ENCODE results near the gene USP43.

USP43 gene

DNA sequence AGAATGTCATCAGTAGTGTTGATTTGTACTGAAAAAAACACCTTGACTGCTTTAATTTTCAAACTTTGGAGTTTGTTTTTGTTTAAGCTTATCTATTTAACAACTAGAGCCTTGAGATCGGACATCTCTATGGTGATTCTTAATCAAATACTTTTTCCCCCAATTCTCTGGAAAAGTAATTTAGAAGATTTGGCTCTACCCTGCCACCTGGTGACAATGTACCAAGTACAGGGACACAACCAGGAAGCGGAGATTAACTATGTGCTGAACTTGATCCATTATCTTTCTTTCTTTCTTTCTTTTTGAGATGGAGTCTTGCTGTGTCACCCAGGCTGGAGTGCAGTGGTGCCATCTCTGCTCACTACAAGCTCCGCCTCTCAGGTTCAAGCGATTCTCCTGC lies 30.8 kb downstream of the USP43 start:
- Histone ChIP-seq H3K9me3 (ENCODE audit: control insufficient read depth, insufficient read depth, low read length) (no peaks in the 10 kb centered on the region; the same call in 1 of the 2 replicates), H3K27me3 (ENCODE audit: control insufficient read depth, insufficient read depth, low read length) (no peaks in the 10 kb centered on the region; the same call in 1 of the 2 replicates), H3K27ac (ENCODE audit: low read length) (no peak overlapping the region), H3K4me3 (ENCODE audit: low read length) (no peak overlapping the region), H3K4me1 (ENCODE audit: control insufficient read depth, insufficient read depth, low read length) (no peaks in the 10 kb centered on the region), H3K36me3 (ENCODE audit: control insufficient read depth, insufficient read depth, low read length) (no peaks in the 10 kb centered on the region; the same call in 1 of the 2 replicates)
- no peak for DNase-seq (ENCODE audit: low read depth, low spot score)
- WGBS (ENCODE audit: insufficient coverage, insufficient read length) = no CpG with 5 or more reads among the region's 4 CpGs

DNA sequence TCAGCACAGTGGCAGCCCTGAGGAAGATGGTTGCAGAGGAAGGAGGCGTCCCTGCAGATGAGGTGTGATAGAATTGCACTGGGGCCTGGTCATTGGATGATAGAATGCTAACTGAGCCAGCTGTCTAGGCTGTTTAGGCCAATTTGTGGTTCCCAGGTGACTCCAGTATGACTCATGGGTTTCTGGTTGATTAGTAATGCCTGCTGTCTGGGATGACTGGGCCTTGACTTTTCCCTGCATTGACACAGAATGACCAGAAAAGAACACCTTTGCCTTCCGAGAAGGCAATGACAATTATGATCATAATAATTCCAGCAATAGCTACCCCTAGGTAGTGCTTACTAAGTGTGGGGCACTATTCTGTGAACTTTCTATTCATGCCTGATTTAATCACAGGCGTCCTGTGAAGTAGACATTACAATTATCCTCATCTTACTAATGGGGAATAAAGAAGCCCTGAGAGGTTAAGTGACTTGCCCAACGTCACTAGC lies 31.5 kb downstream of the USP43 start:
- Histone ChIP-seq H3K9me3 (ENCODE audit: control insufficient read depth, insufficient read depth, low read length) (no peaks in the 10 kb centered on the region; the same call in 1 of the 2 replicates), H3K27ac (ENCODE audit: low read length) (no peak overlapping the region), H3K27me3 (ENCODE audit: control insufficient read depth, insufficient read depth, low read length) (no peaks in the 10 kb centered on the region; the same call in 1 of the 2 replicates), H3K4me1 (ENCODE audit: control insufficient read depth, insufficient read depth, low read length) (no peaks in the 10 kb centered on the region), H3K36me3 (ENCODE audit: control insufficient read depth, insufficient read depth, low read length) (no peaks in the 10 kb centered on the region; the same call in 1 of the 2 replicates), H3K4me3 (ENCODE audit: low read length) (no peak overlapping the region)
- no CpG with 5 or more reads among the region's 4 CpGs for WGBS (ENCODE audit: insufficient coverage, insufficient read length)
- no peak for DNase-seq (ENCODE audit: low read depth, low spot score)

GRCh38 chr17:9677411-9677810 lies 32.1 kb downstream of the USP43 start:
- no peaks in the 10 kb centered on the region for H3K4me1 ChIP-seq (ENCODE audit: control insufficient read depth, insufficient read depth, low read length)
- no peaks in the 10 kb centered on the region; the same call in 1 of the 2 replicates for H3K36me3 ChIP-seq (ENCODE audit: control insufficient read depth, insufficient read depth, low read length)
- no peaks in the 10 kb centered on the region; the same call in 1 of the 2 replicates for H3K27me3 ChIP-seq (ENCODE audit: control insufficient read depth, insufficient read depth, low read length)
- DNase-seq (ENCODE audit: low read depth, low spot score) = no peak
- H3K27ac ChIP-seq (ENCODE audit: low read length) = no peak overlapping the region
- H3K9me3 ChIP-seq (ENCODE audit: control insufficient read depth, insufficient read depth, low read length) = no peaks in the 10 kb centered on the region; the same call in 1 of the 2 replicates
- no peak overlapping the region for H3K4me3 ChIP-seq (ENCODE audit: low read length)
- no CpG with 5 or more reads among the region's 7 CpGs for whole genome bisulfite sequencing (ENCODE audit: insufficient coverage, insufficient read length)

DNA sequence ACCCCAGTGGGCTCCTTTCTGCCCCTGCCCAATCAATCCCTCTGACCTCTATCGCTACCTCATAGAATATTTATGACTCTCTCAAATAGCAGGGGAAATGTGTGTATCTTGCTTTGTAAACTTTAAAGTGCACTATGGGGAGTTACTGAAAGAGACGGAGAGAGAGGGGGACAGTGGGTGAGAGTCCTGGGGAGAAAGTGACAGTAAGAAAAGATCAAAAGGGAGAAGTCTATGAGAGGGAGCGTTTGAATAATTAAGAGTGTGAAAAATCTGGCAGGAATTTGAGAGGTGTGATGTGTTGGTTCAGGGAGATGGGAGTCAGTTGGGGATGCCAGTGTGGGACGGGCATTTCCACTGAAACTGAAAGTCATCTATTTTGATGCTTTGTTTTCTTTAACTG lies 32.6 kb downstream of the USP43 start:
- Histone ChIP-seq H3K27ac (ENCODE audit: low read length) (no peak overlapping the region), H3K36me3 (ENCODE audit: control insufficient read depth, insufficient read depth, low read length) (no peaks in the 10 kb centered on the region; the same call in 1 of the 2 replicates), H3K4me3 (ENCODE audit: low read length) (no peak overlapping the region), H3K27me3 (ENCODE audit: control insufficient read depth, insufficient read depth, low read length) (no peaks in the 10 kb centered on the region; the same call in 1 of the 2 replicates), H3K9me3 (ENCODE audit: control insufficient read depth, insufficient read depth, low read length) (no peaks in the 10 kb centered on the region; the same call in 1 of the 2 replicates), H3K4me1 (ENCODE audit: control insufficient read depth, insufficient read depth, low read length) (no peaks in the 10 kb centered on the region)
- DNase-seq (ENCODE audit: low read depth, low spot score) = no peak
- WGBS (ENCODE audit: insufficient coverage, insufficient read length) = 100% methylated on average over 1 of the region's 4 CpGs

- Histone ChIP-seq H3K36me3 (ENCODE audit: control insufficient read depth, insufficient read depth, low read length) (no peaks in the 10 kb centered on the region; the same call in 1 of the 2 replicates), H3K4me1 (ENCODE audit: control insufficient read depth, insufficient read depth, low read length) (no peaks in the 10 kb centered on the region), H3K9me3 (ENCODE audit: control insufficient read depth, insufficient read depth, low read length) (no peaks in the 10 kb centered on the region; the same call in 1 of the 2 replicates), H3K27me3 (ENCODE audit: control insufficient read depth, insufficient read depth, low read length) (no peaks in the 10 kb centered on the region; the same call in 1 of the 2 replicates), H3K27ac (ENCODE audit: low read length) (no peak overlapping the region), H3K4me3 (ENCODE audit: low read length) (no peak overlapping the region)
- no CpG with 5 or more reads among the region's 10 CpGs for WGBS (ENCODE audit: insufficient coverage, insufficient read length)
- no peak for DNase-seq (ENCODE audit: low read depth, low spot score)
These were observed 39.8 kb downstream of the USP43 start for GRCh38 chr17:9684955-9685621.

DNA sequence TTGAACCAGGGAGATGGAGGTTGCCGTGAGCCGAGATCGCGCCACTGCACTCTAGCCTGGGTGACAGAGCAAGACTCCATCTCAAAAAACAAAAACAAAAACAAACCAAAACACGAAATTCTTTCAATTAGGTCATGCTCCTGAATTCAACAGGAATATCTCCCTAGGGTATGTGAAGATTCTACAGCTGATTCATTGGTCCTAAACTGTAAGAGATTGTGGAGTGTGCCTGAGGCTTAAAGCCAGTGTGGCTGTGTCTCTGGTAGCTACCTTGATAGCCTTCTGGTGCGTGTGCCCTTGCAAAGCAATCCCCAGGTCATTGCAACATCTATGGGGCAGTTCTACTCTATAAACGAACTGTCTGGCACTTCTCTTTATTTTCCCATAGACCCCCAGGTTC lies 48.4 kb downstream of the USP43 start:
- Histone ChIP-seq H3K9me3 (ENCODE audit: control insufficient read depth, insufficient read depth, low read length) (no peaks in the 10 kb centered on the region), H3K27me3 (ENCODE audit: control insufficient read depth, insufficient read depth, low read length) (no peaks in the 10 kb centered on the region), H3K4me1 (ENCODE audit: control insufficient read depth, insufficient read depth, low read length) (no peaks in the 10 kb centered on the region), H3K36me3 (ENCODE audit: control insufficient read depth, insufficient read depth, low read length) (no peaks in the 10 kb centered on the region), H3K4me3 (ENCODE audit: low read length) (no peak overlapping the region), H3K27ac (ENCODE audit: low read length) (no peak overlapping the region)
- no CpG with 5 or more reads among the region's 7 CpGs for WGBS (ENCODE audit: insufficient coverage, insufficient read length)
- DNase-seq (ENCODE audit: low read depth, low spot score) = no peak

- H3K27ac ChIP-seq (ENCODE audit: low read length) = no peak overlapping the region
These were observed 51.1 kb downstream of the USP43 start for GRCh38 chr17:9696279-9697044.

DNA sequence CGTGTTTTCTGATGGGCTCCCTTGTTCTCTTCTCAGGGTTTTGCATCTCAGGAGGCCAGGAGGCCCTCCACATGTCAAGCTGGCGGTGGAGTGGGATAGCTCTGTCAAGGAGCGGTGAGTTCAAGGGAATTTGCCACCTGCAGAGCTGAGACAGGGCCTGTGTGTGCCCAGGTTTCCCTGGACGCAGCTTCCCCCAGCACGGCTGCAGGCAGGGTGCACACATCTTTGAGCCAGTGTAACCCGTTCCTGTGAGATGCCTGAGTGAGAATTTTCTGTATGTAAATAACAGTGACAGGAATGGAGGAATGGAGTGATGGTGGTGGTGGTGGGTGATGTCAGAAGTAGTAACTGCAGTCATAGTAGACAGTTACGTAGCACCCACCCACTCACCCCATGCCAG lies 54.8 kb downstream of the USP43 start:
- no CpG with 5 or more reads among the region's 7 CpGs for WGBS (ENCODE audit: insufficient coverage, insufficient read length)
- Histone ChIP-seq H3K9me3 (ENCODE audit: control insufficient read depth, insufficient read depth, low read length) (no peaks in the 10 kb centered on the region), H3K36me3 (ENCODE audit: control insufficient read depth, insufficient read depth, low read length) (peaks cover 7% of the 10 kb centered on the region; the same call in 1 of the 2 replicates), H3K27ac (ENCODE audit: low read length) (no peak overlapping the region), H3K27me3 (ENCODE audit: control insufficient read depth, insufficient read depth, low read length) (no peaks in the 10 kb centered on the region), H3K4me3 (ENCODE audit: low read length) (no peak overlapping the region), H3K4me1 (ENCODE audit: control insufficient read depth, insufficient read depth, low read length) (no peaks in the 10 kb centered on the region)
- no peak for DNase-seq (ENCODE audit: low read depth, low spot score)

More at GRCh38 chr17:9696279-9697044, 51.1 kb downstream of the USP43 start:
- no CpG with 5 or more reads among the region's 12 CpGs for WGBS (ENCODE audit: insufficient coverage, insufficient read length)
- no peak overlapping the region for H3K4me3 ChIP-seq (ENCODE audit: low read length)
- H3K9me3 ChIP-seq (ENCODE audit: control insufficient read depth, insufficient read depth, low read length) = no peaks in the 10 kb centered on the region
- H3K27me3 ChIP-seq (ENCODE audit: control insufficient read depth, insufficient read depth, low read length) = no peaks in the 10 kb centered on the region
- no peaks in the 10 kb centered on the region for H3K4me1 ChIP-seq (ENCODE audit: control insufficient read depth, insufficient read depth, low read length)
- H3K36me3 ChIP-seq (ENCODE audit: control insufficient read depth, insufficient read depth, low read length) = peaks cover 5% of the 10 kb centered on the region; the same call in 1 of the 2 replicates
- no peak for DNase-seq (ENCODE audit: low read depth, low spot score)

DNA sequence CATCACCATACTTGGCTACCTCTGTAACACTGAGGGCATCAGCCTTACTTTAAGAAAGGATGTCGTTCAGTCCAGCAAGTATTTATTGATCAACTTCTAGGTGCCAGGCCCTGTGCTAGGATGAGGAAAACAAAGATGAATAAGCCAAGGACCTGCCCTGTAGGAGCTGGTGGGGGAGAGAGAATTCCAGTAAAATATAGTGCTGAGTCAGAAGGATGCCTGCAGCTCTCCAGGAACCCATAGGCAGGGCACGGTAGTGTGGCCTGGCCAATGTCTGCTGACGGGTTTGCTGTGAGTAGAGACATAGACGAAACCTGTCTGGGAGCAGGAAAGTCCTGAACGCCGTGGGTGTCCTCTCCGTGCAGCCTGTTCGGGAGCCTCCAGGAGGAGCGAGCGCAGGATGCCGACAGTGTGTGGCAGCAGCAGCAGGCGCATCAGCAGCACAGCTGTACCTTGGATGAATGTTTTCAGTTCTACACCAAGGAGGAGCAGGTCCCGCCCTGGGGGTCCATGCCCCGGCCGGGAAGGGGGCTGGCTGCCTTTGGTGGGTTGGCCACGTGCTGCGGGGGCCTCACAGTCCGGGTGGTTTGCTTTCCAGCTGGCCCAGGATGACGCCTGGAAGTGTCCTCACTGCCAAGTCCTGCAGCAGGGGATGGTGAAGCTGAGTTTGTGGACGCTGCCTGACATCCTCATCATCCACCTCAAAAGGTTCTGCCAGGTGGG lies 55.6 kb downstream of the USP43 start:
- Histone ChIP-seq H3K9me3 (ENCODE audit: control insufficient read depth, insufficient read depth, low read length) (no peaks in the 10 kb centered on the region), H3K27me3 (ENCODE audit: control insufficient read depth, insufficient read depth, low read length) (no peaks in the 10 kb centered on the region), H3K27ac (ENCODE audit: low read length) (no peak overlapping the region), H3K4me3 (ENCODE audit: low read length) (no peak overlapping the region), H3K36me3 (ENCODE audit: control insufficient read depth, insufficient read depth, low read length) (peaks cover 7% of the 10 kb centered on the region; the same call in 1 of the 2 replicates), H3K4me1 (ENCODE audit: control insufficient read depth, insufficient read depth, low read length) (no peaks in the 10 kb centered on the region)
- no CpG with 5 or more reads among the region's 20 CpGs for WGBS (ENCODE audit: insufficient coverage, insufficient read length)
- no peak for DNase-seq (ENCODE audit: low read depth, low spot score)

DNA sequence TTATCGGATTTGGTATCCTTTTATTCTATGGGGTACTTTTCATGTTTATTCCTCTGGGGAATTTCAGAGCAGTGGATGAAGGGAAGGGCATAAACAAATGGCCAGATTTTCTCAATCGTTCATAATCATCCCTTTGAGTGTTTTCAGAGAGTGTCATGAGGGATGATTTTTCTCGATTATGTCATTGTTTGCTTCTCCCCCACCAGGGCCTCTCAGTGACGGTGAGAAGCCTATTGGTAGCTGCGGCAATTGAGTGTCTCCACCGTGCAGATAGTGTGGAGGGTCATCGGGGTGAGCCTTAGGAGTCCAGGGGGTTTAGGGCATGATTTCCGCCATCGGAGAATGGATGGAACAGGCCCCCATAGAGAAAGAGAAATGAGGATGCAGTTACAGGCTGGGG lies 57.2 kb downstream of the USP43 start:
- no peaks in the 10 kb centered on the region for H3K9me3 ChIP-seq (ENCODE audit: control insufficient read depth, insufficient read depth, low read length)
- H3K27me3 ChIP-seq (ENCODE audit: control insufficient read depth, insufficient read depth, low read length) = no peaks in the 10 kb centered on the region
- no peak for DNase-seq (ENCODE audit: low read depth, low spot score)
- no peaks in the 10 kb centered on the region for H3K4me1 ChIP-seq (ENCODE audit: control insufficient read depth, insufficient read depth, low read length)
- H3K36me3 ChIP-seq (ENCODE audit: control insufficient read depth, insufficient read depth, low read length) = peaks cover 7% of the 10 kb centered on the region; the same call in 1 of the 2 replicates
- no peak overlapping the region for H3K27ac ChIP-seq (ENCODE audit: low read length)
- no CpG with 5 or more reads among the region's 9 CpGs for WGBS (ENCODE audit: insufficient coverage, insufficient read length)
- no peak overlapping the region for H3K4me3 ChIP-seq (ENCODE audit: low read length)
